HG02798 (cell line): Measurements from ENCODE around the gene HBG2.
A peak's percentile ranks its signal among the peaks of the same experiment; 100 is the strongest.

Source experiments
- ATAC-seq: cut with Tn5 transposase; IDR thresholded peaks from one replicate; pipeline ENCODE4 v1.9.1; 2021; ENCODE audit warnings: mild to moderate bottlenecking; ENCODE audit not compliant: unreplicated experiment, poor library complexity

The HBG2 gene

DNA sequence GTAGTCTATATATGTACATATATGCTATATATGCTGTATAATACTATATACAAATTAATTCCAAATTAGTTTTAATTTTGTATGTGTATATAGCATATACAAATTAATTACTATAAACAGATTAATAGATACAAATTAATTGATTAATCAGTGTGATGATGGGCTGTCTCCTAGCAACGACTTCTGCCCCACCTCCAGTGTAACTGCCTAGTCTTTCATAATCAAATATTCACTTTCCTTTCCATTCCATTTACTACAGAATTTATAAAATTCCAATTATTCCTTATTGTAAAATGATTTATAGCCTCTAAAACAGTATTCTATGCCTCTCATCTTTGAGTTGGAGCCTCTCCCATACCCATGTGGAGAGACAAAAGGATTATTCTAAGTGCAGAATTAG is 21.3 kb downstream of the HBG2 start:
- ATAC-seq, result no peak

DNA sequence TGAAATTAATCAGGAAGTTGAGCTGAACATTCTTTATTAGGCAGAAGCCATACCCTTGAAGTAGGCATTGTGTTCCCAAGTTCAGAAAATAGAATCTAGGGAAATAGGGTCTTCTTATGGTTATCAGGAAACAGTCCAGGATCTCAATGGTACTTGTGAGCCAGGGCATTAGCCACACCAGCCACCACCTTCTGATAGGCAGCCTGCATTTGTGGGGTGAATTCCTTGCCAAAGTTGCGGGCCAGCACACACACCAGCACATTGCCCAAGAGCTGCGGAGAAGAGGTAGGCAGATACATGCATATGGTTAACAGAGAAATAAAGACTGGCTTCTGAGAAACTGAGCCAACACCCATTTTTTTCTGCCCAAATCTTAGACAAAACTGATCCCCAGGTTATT is 21.8 kb downstream of the HBG2 start:
- ATAC-seq, result no peak

- ATAC-seq, result no peak
These were observed 22.4 kb downstream of the HBG2 start for GRCh38 chr11:5232176-5232575.

DNA sequence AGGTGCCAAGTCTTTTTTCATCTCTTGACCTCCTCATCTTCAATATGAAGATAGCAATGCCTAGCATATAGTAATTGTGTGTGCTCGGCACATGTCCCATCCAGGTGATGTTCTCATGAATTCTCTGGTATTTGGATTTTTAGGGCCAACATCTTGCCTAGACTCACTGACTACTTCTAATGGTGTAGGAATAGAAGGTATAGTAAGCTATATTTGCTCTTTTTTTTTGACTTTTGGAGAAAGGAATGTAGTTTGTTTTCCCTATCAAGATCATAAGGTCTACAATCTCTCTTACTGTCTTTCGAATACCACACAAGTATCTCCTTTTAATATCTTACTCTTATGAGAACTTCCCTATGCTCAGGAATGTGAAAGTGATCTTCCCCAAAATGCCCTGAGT is 23.5 kb downstream of the HBG2 start:
- ATAC-seq, result no peak

GRCh38 chr11:5230266-5230665 is 24.3 kb downstream of the HBG2 start:
- no peak for ATAC-seq

DNA sequence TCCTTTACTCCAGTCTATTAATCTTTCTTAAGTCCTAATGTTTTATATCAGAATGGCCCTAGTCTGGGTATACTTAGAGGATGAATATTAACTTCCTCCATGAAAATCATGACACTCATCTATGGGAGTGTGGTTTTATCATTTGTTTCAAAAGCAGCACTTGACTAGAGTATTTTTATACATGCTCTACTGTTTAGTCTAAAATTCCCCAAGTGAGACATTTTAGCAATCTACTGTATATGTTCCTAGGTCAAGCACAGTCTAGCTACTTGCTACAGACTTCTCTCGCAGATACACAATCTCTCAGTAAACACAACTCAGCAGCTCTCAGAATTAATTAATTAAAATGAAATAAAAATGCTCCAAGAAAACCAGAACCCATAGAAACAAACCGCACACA is 24.8 kb downstream of the HBG2 start:
- ATAC-seq, result no peak

GRCh38 chr11:5229356-5229755 is 25.2 kb downstream of the HBG2 start:
- no peak for ATAC-seq

DNA sequence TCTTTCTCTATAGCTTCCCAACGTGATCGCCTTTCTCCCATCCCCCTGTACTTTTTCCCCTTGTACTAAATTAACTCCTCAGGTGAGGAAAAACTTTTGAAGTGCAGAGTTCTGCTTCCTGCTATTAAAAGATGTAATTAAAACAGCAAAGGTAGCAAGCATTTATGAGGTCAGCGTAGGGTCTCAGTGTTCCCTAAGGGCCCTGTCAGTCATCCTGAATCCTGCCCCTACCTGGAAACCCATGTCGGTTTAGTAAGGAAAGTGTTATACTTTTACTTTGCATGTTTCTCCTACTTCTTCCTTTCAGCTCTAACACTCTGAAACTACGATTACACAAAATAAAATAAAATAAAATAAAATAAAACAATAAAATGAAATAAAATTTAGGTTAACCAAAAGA is 26.5 kb downstream of the HBG2 start:
- no peak for ATAC-seq

DNA sequence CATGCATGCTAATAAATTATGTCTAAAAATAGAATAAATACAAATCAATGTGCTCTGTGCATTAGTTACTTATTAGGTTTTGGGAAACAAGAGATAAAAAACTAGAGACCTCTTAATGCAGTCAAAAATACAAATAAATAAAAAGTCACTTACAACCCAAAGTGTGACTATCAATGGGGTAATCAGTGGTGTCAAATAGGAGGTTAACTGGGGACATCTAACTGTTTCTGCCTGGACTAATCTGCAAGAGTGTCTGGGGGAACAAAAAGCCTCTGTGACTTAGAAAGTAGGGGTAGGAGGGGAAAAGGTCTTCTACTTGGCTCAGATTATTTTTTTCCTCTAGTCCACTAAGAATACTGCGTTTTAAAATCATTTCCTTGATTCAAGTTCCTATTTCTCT is 26.9 kb downstream of the HBG2 start:
- ATAC-seq, result no peak

GRCh38 chr11:5226732-5227310 is 27.8 kb downstream of the HBG2 start, which contains the start of gene HBB:
TSS of gene HBB (minus strand) at chr11:5227071. CDS start at chr11:5227021, 50 bp downstream.
- ATAC-seq, result no peak

GRCh38 chr11:5225480-5225871 is 29.1 kb downstream of the HBG2 start:
- no peak for ATAC-seq

GRCh38 chr11:5224538-5225479 is 29.8 kb downstream of the HBG2 start:
- no peak for ATAC-seq

DNA sequence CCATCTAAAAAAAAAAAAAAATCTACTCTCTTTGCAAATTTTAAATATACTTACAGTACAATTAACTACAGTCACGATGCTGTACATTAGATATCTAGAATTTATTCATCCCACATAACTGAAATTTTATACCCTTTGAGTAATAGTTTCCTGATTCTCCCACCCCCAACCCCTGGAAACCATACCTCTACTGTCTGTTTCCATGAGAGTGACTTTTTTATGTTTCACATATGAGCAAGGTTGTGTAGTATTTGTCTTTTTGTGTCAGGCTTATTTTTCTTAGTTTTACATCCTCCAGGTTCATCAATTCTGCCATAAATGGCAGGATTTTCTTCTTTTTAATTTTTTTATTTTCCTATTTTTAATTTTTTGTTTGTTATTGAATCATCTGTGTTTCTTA is 30.9 kb downstream of the HBG2 start:
- no peak for ATAC-seq

DNA sequence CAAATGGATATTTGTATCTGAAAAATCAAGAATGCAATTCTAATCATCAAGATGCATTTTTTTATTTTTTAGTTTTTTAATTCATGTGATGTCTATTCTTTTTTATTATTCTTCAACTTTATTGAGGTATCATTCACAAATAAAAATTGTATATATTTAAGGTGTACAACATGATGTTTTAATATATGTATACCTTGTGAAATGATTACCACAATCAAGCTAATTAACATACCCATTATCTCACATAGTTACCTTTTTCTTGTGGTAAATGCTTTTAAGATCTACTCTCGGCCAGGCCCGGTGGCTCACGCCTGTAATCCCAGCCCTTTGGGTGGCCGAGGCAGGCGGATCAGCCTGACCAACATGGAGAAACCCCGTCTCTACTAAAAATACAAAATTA is 31.4 kb downstream of the HBG2 start:
- no peak for ATAC-seq

DNA sequence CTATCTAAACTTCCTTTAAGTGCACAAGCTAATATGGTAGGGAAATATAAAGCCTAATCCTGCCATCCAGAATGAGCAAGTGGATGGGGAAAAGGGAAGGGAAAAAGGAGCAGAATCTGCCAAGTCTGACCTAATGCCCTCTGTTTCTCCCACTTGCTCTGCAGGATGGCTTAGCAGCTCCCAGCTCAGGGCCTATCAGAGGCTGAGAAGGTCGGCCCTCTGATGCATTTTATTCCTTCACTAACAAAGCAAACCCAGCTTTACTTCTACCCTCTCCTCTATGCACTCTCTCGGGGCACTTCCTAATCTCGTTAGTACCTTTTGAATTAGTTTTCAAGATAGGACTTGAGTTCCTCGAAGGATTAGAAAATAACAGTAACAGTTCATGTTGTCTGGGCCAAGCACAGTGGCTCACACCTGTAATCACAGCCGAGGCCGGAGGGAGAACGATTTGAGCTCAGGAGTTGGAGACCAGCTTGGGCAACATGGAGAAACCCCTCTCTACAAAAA is 44.1 kb downstream of the HBG2 start:
- ATAC-seq, result no peak

DNA sequence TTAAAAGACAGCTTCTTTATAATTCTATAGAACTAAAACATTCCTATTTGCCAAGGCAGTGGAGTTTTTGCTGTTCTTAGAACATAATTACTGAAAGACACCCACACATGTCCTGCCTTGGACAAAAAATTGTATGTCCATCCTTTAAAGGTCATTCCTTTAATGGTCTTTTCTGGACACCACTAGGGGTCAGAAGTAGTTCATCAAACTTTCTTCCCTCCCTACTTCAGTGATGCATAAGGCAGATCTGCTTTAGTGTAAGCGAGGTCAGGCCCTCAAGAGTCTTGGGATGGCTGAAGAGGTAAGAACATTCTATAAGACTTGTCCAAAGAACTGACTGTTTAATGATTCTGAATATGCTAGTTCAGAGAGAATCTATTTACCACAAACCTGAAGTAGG is 49.8 kb downstream of the HBG2 start:
- peak; percentile 86 for ATAC-seq

GRCh38 chr11:5203366-5203765 is 51.2 kb downstream of the HBG2 start:
- ATAC-seq, result no peak
